ENCODE data around the gene ZNF638.

DNA sequence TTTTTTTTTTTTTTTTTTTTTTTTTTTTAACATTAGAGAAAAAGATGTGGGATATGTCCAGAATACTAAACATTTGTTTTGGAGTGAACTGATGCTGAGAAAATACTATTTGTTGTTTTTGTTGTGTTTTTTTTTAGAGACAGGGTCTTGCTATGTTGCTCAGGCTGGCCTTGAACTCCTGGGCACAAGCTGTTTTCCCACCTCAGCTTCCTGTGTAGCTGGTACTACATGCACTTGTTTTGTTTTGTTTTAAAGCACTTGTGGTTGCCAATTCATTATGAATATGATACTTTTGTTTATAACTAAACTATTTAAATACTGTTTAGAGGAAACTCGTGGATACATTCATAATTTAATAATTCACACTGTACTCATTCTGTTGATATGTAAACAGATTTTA is 88.4 kb downstream of the ZNF638 start:
- TF ChIP-seq, protein P1, sequence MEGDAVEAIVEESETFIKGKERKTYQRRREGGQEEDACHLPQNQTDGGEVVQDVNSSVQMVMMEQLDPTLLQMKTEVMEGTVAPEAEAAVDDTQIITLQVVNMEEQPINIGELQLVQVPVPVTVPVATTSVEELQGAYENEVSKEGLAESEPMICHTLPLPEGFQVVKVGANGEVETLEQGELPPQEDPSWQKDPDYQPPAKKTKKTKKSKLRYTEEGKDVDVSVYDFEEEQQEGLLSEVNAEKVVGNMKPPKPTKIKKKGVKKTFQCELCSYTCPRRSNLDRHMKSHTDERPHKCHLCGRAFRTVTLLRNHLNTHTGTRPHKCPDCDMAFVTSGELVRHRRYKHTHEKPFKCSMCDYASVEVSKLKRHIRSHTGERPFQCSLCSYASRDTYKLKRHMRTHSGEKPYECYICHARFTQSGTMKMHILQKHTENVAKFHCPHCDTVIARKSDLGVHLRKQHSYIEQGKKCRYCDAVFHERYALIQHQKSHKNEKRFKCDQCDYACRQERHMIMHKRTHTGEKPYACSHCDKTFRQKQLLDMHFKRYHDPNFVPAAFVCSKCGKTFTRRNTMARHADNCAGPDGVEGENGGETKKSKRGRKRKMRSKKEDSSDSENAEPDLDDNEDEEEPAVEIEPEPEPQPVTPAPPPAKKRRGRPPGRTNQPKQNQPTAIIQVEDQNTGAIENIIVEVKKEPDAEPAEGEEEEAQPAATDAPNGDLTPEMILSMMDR (IDR thresholded peaks at IDR 0.05; ENCODE audit: low read depth, low read length, missing input control) = no peak
- TF ChIP-seq HNF4A (conservative IDR thresholded peaks at IDR 0.05) = no peak
- TF ChIP-seq RAD21 (IDR thresholded peaks at IDR 0.05) = no peak
- no peak for TF ChIP-seq EGR1 (IDR thresholded peaks at IDR 0.05; ENCODE audit: low read depth in 2 of 2)
- no peak for TF ChIP-seq YY1 (IDR thresholded peaks at IDR 0.05)
- TF ChIP-seq ZBTB33 (IDR thresholded peaks at IDR 0.05) = no peak
- TF ChIP-seq, protein P2, sequence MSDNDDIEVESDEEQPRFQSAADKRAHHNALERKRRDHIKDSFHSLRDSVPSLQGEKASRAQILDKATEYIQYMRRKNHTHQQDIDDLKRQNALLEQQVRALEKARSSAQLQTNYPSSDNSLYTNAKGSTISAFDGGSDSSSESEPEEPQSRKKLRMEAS (IDR thresholded peaks at IDR 0.05) = no peak
- TF ChIP-seq FOXA2 (IDR thresholded peaks at IDR 0.05) = no peak
- TF ChIP-seq, protein P3, sequence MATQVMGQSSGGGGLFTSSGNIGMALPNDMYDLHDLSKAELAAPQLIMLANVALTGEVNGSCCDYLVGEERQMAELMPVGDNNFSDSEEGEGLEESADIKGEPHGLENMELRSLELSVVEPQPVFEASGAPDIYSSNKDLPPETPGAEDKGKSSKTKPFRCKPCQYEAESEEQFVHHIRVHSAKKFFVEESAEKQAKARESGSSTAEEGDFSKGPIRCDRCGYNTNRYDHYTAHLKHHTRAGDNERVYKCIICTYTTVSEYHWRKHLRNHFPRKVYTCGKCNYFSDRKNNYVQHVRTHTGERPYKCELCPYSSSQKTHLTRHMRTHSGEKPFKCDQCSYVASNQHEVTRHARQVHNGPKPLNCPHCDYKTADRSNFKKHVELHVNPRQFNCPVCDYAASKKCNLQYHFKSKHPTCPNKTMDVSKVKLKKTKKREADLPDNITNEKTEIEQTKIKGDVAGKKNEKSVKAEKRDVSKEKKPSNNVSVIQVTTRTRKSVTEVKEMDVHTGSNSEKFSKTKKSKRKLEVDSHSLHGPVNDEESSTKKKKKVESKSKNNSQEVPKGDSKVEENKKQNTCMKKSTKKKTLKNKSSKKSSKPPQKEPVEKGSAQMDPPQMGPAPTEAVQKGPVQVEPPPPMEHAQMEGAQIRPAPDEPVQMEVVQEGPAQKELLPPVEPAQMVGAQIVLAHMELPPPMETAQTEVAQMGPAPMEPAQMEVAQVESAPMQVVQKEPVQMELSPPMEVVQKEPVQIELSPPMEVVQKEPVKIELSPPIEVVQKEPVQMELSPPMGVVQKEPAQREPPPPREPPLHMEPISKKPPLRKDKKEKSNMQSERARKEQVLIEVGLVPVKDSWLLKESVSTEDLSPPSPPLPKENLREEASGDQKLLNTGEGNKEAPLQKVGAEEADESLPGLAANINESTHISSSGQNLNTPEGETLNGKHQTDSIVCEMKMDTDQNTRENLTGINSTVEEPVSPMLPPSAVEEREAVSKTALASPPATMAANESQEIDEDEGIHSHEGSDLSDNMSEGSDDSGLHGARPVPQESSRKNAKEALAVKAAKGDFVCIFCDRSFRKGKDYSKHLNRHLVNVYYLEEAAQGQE (IDR thresholded peaks at IDR 0.05) = no peak
- TF ChIP-seq NR2F2 (IDR thresholded peaks at IDR 0.05) = no peak
- TF ChIP-seq ATF3 (IDR thresholded peaks at IDR 0.05) = no peak
- TF ChIP-seq FOXA1 (IDR thresholded peaks at IDR 0.05) = no peak
